HG03066 (cell line): ENCODE data around the gene ANO4.
"Not testable (repeated sequence)": the region's sequence is repeated elsewhere in the genome, so short reads cannot be mapped to it uniquely, and the experiment has no call there.

Experiments used
- ATAC-seq: cut with Tn5 transposase; IDR thresholded peaks from one replicate; pipeline ENCODE4 v1.9.1; 2021; ENCODE audit warnings: low read depth; ENCODE audit not compliant: unreplicated experiment

ANO4 gene

GRCh38 chr12:101021911-101022388, 227.4 kb downstream of the ANO4 start:
- no peak for ATAC-seq

- no peak for ATAC-seq
These were observed 232.6 kb downstream of the ANO4 start for GRCh38 chr12:101027200-101027599.

- ATAC-seq, result no peak
These were observed 233.2 kb downstream of the ANO4 start for GRCh38 chr12:101027816-101028215.

DNA sequence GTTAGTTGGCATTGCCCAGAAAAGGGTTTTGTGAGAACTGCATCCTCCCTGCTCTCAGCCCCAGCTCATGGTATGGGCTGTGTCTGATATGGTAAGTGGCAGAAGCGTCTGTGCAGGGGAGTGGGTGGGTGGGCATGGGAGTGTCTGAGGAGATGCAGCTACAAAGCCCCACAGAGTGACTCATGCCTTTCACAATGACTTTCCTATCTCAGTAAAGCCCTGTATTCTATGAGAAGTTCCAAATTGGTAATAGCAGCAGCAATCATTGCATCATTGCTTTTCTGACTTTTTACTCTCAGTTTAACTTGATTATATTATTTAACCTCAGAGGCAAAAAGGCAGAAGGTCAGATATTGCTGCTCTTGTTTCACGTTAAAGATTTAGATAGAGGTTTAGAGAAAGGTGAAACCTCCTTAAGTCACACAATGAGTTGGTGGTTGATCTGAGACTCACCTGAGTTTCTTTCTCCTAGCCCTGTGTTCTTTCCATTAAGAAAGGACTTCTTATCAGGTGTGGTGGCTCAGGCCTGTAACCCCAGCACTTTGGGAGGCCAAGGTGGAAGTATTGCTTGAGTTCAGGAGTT, 243.8 kb downstream of the ANO4 start:
- no peak for ATAC-seq

- ATAC-seq, result no peak
These were observed 245.4 kb downstream of the ANO4 start for GRCh38 chr12:101039848-101040531.

GRCh38 chr12:101040936-101041335, 246.4 kb downstream of the ANO4 start:
- no peak for ATAC-seq

- ATAC-seq, result no peak
These were observed 247.6 kb downstream of the ANO4 start for GRCh38 chr12:101042211-101042610.

- ATAC-seq, result no peak
These were observed 250.0 kb downstream of the ANO4 start for GRCh38 chr12:101044512-101045059.

DNA sequence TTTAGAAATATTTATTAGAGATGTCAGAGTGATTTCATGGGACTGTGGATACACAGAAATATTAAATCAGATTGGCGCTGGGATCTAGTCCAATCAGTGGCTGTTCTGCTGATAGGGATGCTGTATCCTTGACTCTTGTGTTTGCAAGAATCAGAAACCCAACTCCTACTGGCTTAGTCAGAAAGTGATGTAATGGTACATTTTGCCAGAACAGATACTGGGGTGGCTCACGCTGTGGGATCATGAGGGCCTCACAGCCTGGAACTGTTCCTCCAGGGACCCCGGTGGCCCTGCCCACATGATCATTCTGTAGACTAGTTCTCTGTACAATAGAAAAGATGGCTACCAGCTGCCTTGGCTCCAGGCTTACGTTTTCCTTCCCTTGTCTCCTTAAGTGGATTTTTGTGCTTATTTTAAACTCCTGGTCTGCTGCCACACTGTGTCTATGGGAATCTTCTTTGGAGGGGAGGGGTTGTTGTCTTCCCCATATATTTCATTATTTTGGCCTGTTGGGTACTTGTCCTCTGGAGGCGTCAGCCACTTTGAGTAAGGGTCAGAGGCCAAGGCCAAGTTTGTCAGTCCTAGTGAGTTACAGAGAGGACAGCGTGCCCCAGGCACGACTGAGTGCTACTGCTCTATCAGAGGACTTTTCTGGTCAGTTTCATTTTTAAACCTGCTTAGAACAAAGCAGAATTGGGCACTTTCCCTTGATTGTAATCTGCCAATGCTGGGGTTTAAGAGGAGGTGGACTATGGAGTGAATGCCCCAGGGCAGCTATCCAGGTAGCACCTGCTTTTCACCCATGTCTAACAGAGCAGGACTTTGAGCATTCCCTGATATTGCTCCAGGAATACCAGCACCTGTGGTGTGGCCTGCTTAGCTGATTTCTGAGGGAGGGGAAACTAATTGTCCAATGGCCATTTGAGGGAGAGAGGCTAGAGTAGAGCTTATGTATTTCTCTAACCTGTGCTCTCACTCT, 251.2 kb downstream of the ANO4 start:
- no peak for ATAC-seq

DNA sequence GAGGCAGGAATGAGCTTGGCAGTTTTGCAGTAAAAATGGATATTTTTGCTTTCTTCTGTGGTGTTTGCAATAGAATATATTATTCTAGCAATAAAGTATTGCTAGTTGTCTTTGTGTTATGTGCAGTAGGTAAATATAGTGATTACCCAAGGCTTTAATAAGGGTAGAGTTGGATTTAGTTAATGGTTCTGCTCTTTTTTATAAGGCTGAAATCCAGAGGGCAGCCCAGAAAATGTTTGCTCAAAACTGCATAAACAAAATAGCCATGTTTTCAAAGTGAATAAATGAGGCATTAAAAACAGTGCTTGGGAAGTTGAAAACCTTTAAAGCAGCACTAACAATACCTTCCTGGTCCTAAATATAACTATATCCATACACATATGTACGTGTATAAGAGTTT, 253.1 kb downstream of the ANO4 start:
- no peak for ATAC-seq

DNA sequence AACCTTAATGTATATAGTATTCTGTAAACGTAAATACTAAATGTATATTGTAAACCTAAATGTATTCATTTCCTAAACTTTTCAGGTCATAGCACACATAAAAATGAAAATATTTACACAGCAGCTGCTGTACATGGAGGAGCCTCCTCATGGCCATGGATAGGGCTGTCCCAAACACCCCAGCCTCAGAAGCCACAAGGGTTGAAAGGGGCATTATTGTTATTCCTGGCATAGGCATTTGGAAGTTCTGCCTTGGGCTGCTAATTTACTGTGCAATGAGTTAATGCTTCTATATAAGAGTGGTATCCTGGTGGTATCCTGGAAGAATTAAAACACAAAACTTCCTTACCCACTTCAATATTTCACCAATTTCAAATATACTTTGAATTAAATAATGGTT, 256.1 kb downstream of the ANO4 start:
- no peak for ATAC-seq

DNA sequence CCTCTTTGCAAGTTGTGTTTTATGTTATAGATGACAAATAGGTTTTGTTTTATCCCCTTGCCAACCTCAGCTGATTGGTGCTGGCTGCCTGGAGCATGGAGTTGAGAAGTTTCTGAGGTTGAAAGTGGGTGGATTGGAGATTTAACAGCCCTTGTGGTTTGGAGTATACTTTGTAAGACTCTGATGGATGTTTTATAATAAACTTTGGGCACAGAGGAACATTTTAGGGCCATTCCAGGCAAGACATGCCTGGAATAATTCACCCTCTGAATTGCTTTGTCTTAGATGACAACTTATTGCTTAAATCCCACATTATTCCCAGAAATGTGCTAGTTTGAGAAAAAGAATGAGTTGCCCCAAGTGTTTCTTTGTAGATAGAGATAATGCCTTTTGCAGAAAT, 256.6 kb downstream of the ANO4 start:
- ATAC-seq, result no peak

DNA sequence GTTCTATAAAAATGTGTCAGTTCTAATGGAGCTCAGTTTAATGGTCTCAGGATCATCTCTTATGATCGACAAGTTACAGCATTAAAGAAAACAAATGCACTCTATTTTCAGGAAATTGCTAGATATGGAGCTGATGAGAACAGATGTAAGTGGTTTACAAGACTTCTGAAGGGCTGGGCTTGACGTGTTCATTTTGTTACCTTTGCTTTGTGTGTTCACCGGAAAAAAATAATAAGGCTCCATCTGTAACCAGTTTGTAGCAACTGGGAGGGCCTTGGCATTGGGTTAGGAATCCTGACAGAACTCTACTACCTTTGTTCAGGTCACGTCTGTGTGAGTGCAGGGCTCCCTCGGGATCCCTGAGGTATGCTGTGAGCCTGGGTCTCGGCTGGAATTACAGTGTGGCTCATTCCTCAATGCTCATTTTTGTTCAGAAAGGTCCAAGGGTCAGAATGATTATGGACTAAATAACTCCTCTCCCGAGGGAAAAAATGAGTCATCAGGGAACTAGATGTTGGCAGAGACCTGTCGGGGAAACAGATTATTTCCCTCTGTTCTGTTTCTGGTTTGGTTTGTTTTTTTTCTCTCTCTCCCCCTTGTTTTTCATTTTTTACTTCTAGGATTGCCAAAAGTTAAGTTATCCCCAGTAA, 257.4 kb downstream of the ANO4 start:
- no peak for ATAC-seq

GRCh38 chr12:101053203-101053602, 258.6 kb downstream of the ANO4 start:
- ATAC-seq, result no peak

DNA sequence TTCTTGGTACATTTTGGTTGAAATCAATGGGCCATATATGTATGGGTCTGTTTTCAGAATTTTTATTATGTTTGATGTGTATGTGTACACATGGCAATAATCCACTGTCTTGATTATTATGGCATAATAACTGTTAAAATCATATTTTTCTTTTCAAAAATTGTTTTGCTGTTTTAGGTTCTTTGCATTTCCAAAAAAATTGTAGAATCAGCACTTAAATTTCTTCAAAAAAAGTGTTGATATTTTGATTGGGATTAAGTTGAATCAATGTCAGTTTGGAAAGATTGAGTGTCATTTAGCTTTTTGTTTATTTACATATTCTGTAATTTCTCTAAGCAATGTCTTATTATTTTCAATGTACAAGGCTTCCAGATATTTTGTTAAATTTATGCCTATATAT, 261.4 kb downstream of the ANO4 start:
- ATAC-seq, result no peak

- ATAC-seq, result not testable (repeated sequence)
These were observed 267.9 kb downstream of the ANO4 start for GRCh38 chr12:101062508-101062907.

- no peak for ATAC-seq
These were observed 270.1 kb downstream of the ANO4 start for GRCh38 chr12:101064721-101065120.

- no peak for ATAC-seq
These were observed 271.9 kb downstream of the ANO4 start for GRCh38 chr12:101066489-101066888.

- no peak for ATAC-seq
These were observed 273.8 kb downstream of the ANO4 start for GRCh38 chr12:101068402-101068801.

GRCh38 chr12:101068836-101069235, 274.3 kb downstream of the ANO4 start:
- ATAC-seq, result no peak
